ENCODE results near the gene CACNA2D2.

CACNA2D2 gene

GRCh38 chr3:50436114-50436674 is 67.2 kb downstream of the CACNA2D2 start:
- peak; percentile 89 for DNase-seq (ENCODE audit: low spot score)
- TF ChIP-seq CTCF (IDR thresholded peaks at IDR 0.05; ENCODE audit: extremely low read depth, insufficient read depth, missing control alignments) = peak; percentile 77
- in situ Hi-C loops (cut with MboI; ENCODE audit: low pct_unique_long_range_greater_than_20kb, low sequenced_read_pairs, unreplicated experiment) = no loop called here

GRCh38 chr3:50435371-50436113 is 67.9 kb downstream of the CACNA2D2 start:
- no peak for TF ChIP-seq CTCF (IDR thresholded peaks at IDR 0.05; ENCODE audit: extremely low read depth, insufficient read depth, missing control alignments)
- in situ Hi-C loops (cut with MboI; ENCODE audit: low pct_unique_long_range_greater_than_20kb, low sequenced_read_pairs, unreplicated experiment) = no loop called here
- no peak for DNase-seq (ENCODE audit: low spot score)

- in situ Hi-C loops (cut with MboI; ENCODE audit: low pct_unique_long_range_greater_than_20kb, low sequenced_read_pairs, unreplicated experiment) = no loop called here
- no peak for DNase-seq (ENCODE audit: low spot score)
Observed at GRCh38 chr3:50433954-50434353, 69.5 kb downstream of the CACNA2D2 start.

GRCh38 chr3:50430950-50431435 is 72.4 kb downstream of the CACNA2D2 start:
- no peak for DNase-seq (ENCODE audit: low spot score)
- in situ Hi-C loops (cut with MboI; ENCODE audit: low pct_unique_long_range_greater_than_20kb, low sequenced_read_pairs, unreplicated experiment) = no loop called here
- TF ChIP-seq CTCF (IDR thresholded peaks at IDR 0.05; ENCODE audit: extremely low read depth, insufficient read depth, missing control alignments) = no peak

More at GRCh38 chr3:50433954-50434353, 69.5 kb downstream of the CACNA2D2 start:
- no peak for TF ChIP-seq CTCF (IDR thresholded peaks at IDR 0.05; ENCODE audit: extremely low read depth, insufficient read depth, missing control alignments)

- DNase-seq (ENCODE audit: low spot score) = no peak
- no peak for TF ChIP-seq CTCF (IDR thresholded peaks at IDR 0.05; ENCODE audit: extremely low read depth, insufficient read depth, missing control alignments)
- in situ Hi-C loops (cut with MboI; ENCODE audit: low pct_unique_long_range_greater_than_20kb, low sequenced_read_pairs, unreplicated experiment) = no loop called here
Observed at GRCh38 chr3:50430191-50430590, 73.2 kb downstream of the CACNA2D2 start.

- no peak for TF ChIP-seq CTCF (IDR thresholded peaks at IDR 0.05; ENCODE audit: extremely low read depth, insufficient read depth, missing control alignments)
- in situ Hi-C loops (cut with MboI; ENCODE audit: low pct_unique_long_range_greater_than_20kb, low sequenced_read_pairs, unreplicated experiment) = no loop called here
- no peak for DNase-seq (ENCODE audit: low spot score)
Observed at GRCh38 chr3:50428007-50428633, 75.3 kb downstream of the CACNA2D2 start.
